ENCODE data around the gene LRG1.
A peak's percentile ranks its signal among the peaks of the same experiment; 100 is the strongest.

The LRG1 gene

GRCh38 chr19:4584670-4585460, 45.0 kb upstream of the LRG1 start:
- H3K4me3 ChIP-seq (ENCODE audit: low read depth, low read length), result peak overlapping the region; percentile 43
- TF ChIP-seq CTCF (IDR thresholded peaks at IDR 0.05; ENCODE audit: control insufficient read depth, extremely low read depth, insufficient read depth), result no peak
- DNase-seq (ENCODE audit: low read depth), result no peak

GRCh38 chr19:4583961-4584669, 44.3 kb upstream of the LRG1 start:
- DNase-seq (ENCODE audit: low read depth), result no peak
- no peak for TF ChIP-seq CTCF (IDR thresholded peaks at IDR 0.05; ENCODE audit: control insufficient read depth, extremely low read depth, insufficient read depth)
- H3K4me3 ChIP-seq (ENCODE audit: low read depth, low read length), result peak overlapping the region; percentile 43

- no peak for DNase-seq (ENCODE audit: low read depth)
Measured at GRCh38 chr19:4582980-4583842, 43.4 kb upstream of the LRG1 start.

GRCh38 chr19:4581666-4582553, 42.1 kb upstream of the LRG1 start:
- H3K4me3 ChIP-seq (ENCODE audit: low read depth, low read length), result no peak overlapping the region
- no peak for DNase-seq (ENCODE audit: low read depth)
- no peak for TF ChIP-seq CTCF (IDR thresholded peaks at IDR 0.05; ENCODE audit: control insufficient read depth, extremely low read depth, insufficient read depth)

More at GRCh38 chr19:4582980-4583842, 43.4 kb upstream of the LRG1 start:
- H3K4me3 ChIP-seq (ENCODE audit: low read depth, low read length), result no peak overlapping the region
- no peak for TF ChIP-seq CTCF (IDR thresholded peaks at IDR 0.05; ENCODE audit: control insufficient read depth, extremely low read depth, insufficient read depth)

- DNase-seq (ENCODE audit: low read depth), result no peak
- H3K4me3 ChIP-seq (ENCODE audit: low read depth, low read length), result no peak overlapping the region
- TF ChIP-seq CTCF (IDR thresholded peaks at IDR 0.05; ENCODE audit: control insufficient read depth, extremely low read depth, insufficient read depth), result no peak
Measured at GRCh38 chr19:4580961-4581665, 41.3 kb upstream of the LRG1 start.

All from LNCaP clone FGC (cell line).